Activated T-helper 1 cell treated with anti-CD3 and anti-CD28 coated beads, Interleukin-2, amount 50 U/mL, for 16 hours (primary cell): Measurements from ENCODE around the gene WAC.

ENCODE experiments used
- DNase-seq, 2 donors: peaks; one replicate each; pipeline ENCODE4 v3.0.0-alpha.2; 2020; ENCODE audit warnings: low read depth in 1 of 2, low spot score in 1 of 2

Gene WAC

DNA sequence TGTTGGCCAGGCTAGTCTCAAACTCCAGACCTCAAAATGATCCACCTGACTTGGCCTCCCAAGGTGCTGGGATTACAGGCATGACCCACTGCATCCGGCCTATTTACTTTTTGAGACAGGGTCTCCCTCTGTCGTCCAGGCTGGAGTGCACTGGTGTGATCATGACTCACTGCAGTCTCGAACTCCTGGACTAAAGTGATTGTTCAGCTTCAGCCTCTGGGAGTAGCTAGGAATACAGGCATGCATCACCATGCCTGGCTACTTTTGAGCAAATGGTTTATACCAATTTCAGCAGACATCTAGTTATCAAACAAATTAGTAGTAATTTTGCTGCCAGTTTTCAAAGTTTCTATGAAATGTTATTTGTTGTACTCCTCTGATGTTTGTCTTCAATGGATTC lies 2.2 kb upstream of the WAC start:
- no peak for DNase-seq

DNA sequence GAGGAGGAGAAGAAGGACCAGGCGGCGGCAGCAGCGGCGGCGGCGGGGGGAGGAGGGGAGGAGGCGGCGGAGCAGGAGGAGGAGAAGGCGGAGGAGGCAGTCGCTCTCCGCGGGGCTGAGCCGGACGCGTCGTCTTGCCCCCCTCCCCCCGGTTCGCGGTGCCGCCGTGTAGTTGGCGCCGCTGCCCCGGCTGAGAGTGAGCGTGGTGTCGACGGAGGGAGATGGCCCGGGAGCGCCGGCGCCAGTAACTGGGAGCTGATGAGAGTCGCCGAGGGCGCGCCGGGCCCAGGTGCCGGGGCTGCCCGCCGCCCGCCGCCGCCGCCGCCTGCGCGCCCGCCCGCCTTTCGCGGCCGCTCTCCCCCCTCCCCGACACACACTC lies 257 bp downstream of the WAC start:
- DNase-seq, result no peak

DNA sequence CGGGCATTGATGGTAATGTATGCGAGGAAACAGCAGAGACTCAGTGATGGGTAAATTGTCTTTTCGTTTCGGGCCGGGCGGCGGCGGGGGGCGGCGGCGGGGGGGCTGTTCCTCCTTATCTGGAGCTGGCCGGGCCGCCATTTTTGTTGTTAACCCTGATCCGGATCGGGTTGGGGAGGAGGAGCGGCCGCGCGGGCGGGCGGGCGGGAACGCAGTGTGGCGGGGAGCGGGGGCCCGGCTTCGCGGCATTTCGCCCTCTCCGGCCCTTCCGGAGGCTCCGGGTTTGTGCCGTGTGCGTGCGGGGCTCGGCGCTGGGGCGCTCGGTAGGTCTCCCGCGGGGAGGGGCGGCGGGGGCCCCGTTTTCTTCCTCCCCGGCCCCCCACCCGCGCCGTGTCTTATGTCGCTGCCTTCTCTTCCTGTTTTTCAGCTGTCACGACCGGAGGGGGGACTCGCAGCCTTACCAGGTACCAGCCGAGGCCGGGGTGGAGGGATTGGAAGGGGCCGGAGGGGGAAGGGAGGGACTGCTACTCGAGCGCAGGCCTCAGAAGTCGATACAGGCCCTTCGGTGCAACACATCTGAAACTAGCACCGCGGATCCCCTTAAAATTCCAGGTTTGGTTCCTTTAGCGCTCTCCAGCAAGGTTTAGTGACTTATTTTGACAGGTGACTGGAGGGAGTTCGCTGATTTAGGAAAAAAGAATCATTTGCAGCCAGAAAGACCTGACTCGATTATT lies 820 bp downstream of the WAC start:
- peak; percentile 50 to 53 for DNase-seq

DNA sequence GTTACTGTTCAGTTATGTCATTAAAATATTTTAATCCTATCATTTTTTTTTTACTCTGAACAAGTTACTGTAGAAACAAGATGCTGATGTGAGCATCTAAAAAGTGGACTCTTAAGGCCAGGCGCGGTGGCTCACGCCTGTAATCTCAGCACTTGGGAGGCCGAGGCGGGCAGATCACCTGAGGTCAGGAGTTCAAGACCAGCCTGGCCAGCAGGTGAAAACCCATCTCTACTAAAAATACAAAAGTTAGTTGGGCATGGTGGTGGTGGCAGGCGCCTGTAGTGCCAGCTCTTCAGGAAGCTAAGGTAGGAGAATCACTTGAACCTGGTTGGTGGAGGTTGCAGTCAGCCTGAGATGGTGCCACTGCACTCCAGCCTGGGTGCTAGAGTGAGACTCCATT lies 2.9 kb downstream of the WAC start:
- DNase-seq, result no peak

DNA sequence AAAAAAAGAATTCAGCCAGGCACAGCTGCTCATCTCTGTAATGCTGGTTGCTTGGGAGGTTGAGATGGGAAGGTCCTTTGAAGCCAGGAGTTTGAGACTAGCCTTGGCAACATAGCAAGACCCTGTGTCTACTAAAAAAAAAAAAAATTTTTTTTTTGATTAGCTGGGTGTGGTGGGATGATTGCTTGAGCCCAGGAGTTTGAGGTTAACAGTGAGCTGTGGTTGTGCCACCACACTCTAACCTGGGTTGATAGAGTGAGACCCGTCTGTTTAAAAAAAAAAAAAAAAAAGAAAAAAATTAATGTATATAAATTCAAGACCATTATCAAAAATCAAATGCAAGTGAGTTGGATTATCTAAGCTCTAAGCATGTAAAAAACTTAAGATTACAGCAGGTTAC lies 5.7 kb downstream of the WAC start:
- no peak for DNase-seq

DNA sequence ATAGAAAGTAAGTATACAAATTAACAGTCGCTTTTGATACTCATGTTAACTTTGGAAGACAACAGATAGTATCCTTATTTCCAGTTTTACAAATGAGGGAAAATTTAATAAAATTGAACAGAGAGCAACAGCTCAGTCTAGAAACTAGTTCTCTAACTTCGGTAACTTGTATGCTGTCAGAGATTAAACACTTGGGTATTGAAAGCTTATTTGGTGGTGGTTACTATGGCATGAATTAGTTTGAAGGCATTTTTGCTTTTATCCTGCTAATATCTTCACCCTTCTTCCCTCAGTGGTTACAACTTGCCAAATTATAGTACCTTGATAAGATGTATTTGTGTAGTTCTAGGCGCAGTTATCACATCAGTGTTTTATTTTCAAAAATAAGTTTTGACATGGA lies 7.2 kb downstream of the WAC start:
- DNase-seq, result no peak

- DNase-seq, result no peak
Measured at GRCh38 chr10:28541717-28542365, 8.9 kb downstream of the WAC start.

DNA sequence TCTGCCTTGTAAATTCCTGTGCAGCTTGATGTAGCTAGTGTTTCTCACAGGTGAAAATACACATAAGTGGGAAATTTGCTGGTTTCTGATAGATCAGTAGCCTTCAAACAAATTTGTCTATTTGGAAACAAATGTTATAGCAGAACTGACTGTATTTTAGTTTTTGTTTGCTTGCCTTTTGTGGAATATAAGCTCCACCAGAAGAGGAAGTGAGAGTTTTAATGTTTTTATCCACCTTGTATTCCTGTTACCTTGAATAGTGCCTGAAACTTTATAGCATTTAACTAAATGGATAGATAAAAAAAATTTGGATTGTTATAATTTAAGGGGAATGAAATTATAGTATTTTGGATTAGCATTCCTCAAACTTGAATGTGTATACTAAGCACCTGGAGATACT lies 9.8 kb downstream of the WAC start:
- DNase-seq, result no peak

DNA sequence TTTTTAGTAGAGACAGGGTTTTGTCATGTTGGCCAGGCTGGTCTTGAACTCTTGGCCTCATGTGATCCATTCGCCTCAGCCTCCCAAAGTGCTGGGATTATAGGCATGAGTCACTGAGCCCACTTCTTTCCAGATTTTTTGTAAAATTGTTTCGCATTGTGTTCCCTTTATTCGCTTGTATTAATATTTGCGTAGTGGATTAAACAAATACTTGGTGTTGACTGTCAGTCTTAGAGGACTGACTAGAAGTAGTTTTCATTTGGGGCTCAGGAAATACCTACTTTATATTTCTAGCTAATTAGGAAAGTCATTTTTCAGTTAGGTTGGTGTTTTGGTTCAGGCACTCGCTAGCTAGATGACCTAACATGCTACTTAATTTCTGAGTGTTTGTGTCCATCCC lies 11.1 kb downstream of the WAC start:
- no peak for DNase-seq

DNA sequence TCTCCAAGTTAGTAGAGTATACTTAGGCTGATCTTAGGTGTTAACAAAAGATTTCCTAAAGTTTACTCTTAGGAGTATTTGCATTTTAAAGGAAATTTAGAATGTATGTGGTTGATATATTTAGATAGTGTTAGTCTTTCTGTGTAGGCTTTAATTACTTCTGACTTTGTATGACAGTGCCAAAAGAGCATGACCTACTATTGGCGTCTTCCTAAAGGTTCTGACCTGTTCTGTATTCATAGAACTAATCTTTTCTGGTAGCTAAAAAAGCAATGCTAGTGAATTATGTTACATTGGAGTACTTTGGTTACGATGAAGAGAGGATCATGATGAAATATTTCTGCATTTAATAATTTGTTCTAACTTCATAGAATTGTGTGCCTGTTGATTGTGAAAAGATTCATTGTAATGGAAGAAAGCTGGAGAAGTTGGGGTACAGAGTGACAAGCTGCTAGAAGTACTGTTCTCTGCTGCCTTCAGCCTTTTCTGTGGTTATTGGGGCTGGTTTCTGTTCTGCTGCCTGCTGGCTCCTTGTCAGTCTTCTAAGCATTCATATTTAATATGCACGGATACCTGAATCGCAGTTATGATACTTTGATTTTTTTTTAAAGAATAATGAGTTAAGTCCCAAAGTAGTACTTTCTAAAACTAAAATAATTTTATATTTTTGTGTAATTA lies 13.2 kb downstream of the WAC start:
- no peak for DNase-seq

- DNase-seq, result no peak
Measured at GRCh38 chr10:28548781-28549498, 16.0 kb downstream of the WAC start.

DNA sequence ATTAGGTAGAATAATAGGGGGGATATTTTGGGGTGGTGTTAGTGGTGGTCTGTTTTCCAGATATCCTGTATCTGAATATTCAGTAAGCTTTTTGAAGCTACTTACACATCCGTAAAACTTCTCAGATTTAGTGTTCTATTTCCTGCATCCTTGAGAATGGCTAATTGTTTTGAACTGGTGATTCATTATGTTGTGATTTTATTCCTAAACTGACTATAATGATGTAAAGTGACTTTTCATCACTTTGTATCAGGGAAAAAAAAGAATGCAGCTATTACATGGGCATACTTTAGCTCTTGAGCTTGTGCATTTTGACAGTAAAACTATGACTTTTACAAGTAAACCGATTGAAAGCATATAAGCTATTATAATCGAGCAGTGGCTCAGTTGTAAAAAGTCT lies 18.2 kb downstream of the WAC start:
- no peak for DNase-seq

GRCh38 chr10:28552775-28553174 lies 19.9 kb downstream of the WAC start:
- no peak for DNase-seq

DNA sequence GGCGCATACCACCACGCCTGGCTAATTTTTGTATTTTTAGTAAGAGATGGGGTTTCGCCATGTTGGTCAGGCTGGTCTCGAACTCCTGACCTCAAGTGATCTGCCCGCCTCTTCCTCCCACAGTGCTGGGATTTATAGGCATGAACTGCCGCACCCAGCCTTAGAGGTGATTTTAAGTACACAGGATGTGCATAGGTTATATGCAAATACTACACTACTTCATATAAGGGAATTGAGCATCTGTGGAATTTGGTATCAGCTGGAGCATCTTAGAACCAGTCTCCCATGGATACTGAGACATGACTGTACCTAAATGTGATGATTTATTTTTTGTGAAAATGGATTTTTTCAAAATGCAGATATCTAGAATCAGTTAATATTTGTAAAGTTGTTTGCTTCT lies 21.1 kb downstream of the WAC start:
- no peak for DNase-seq

GRCh38 chr10:28554952-28555351 lies 22.0 kb downstream of the WAC start:
- DNase-seq, result no peak

DNA sequence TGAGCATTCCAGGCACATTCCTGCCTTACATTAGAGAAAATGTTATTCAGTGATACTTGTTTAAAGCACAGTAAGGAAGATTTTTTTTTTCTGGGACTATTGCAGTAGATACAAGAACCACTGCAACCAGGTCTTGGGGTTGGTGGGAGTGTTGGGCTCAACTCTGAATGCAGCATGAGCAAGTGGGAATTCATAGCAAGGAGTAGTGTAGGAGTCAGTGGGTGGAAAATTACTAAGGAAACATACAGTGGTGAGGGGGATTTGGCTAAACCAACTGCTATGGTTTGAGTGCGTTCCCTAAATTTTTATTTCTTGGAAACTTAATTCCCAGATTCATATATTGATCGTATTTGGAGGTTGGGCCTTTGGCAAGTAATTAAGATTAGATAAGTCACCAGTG lies 22.4 kb downstream of the WAC start:
- DNase-seq, result no peak

- DNase-seq, result no peak
Measured at GRCh38 chr10:28556142-28556541, 23.2 kb downstream of the WAC start.

DNA sequence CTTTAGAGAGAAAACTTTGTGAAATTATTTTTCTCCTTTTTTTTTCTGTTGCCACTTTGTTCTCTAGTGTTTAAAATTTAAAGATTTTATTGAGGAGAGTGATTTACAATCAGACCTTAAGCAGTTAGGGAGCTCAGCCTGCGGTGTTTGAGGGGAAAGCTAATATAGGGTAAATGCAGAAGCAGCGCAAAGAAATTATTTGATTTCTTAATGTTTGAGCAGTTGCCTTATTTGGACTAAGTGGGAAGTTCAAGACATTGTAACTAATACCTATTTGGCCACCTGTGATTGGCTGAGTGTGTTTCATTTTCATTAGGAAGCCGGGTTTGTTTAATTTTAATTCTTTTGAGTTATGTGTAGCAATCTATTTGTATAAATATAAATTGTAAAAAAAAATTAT lies 25.3 kb downstream of the WAC start:
- no peak for DNase-seq

- DNase-seq, result no peak
Measured at GRCh38 chr10:28558923-28559508, 26.1 kb downstream of the WAC start.

GRCh38 chr10:28559618-28560017 lies 26.7 kb downstream of the WAC start:
- DNase-seq, result no peak

DNA sequence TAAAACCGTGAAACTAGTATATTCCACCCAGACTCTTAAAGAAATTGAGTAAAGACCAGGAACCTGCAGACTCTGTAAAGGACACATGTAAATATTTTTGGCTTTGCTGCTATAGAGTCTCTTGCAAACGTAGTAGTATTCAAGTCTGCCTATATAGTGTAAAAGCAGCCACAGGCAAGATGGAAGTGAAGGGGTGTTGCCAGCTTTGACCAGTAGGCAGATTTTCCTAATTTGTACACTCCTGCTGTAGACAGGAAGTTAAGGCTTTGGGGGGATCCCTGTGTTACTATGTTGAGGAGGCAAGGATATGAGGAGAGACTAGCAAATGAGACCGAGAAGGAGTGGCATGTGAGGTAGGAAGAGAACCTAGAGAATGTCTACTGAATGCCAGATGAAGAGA lies 27.7 kb downstream of the WAC start:
- DNase-seq, result no peak

DNA sequence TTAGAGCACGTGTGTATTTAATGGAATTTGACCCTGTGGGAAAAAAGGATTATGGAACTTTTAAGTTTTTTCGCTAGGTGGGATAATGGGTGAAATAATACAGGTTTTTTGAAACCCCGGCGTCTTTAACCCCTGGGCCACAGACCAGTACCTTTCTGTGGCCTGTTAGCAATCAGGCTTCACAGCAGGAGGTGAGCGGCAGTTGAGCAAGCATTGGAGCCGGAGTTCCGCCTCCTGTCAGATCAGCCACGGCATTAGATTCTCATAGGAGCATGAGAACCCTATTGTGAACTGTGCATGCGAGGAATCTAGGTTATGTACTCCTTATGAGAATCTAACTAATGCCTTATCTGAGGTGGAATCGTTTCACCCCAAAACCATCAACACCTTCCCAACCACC lies 28.6 kb downstream of the WAC start:
- no peak for DNase-seq
